Measurements from ENCODE around the gene CPED1.
A peak's percentile ranks its signal among the peaks of the same experiment; 100 is the strongest.
"Not testable (repeated sequence)": the region's sequence is repeated elsewhere in the genome, so short reads cannot be mapped to it uniquely, and the experiment has no call there.

CPED1 gene

DNA sequence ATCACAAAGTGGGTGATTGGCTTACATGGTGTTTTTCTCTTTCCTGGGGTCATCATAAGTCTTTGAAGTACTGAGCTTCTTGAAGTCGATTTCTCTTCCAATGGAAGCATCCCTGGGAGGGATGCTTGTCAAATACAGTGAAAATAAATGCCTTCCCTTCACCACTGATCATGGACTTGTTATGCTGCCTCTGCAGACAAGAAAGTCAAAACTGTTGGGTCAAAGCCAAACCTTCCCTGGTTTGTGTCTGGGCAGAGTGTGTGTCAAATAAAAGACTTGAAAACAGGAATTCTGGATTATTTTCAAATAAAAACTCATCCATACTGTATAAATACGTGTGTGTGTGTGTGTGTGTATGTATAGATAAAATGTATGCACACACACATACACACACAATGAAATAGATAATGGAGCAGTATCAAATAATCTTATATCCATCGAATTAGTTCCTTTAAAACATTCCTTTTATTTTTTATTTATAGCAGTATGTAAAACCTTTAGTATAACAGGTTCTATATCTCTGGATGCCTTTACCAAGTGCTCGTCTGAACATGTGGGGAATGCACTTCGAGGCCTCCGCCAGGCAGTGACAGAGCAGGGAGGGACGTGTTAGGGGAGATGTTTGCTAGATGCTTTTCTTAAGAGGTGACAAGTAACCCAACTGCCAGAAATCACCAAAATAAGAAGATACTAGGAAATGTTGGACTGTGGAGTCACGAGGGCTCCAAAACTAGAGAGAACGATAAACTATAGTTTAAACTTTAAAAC, 313.1 kb downstream of the CPED1 start:
- DNase-seq = no peak

DNA sequence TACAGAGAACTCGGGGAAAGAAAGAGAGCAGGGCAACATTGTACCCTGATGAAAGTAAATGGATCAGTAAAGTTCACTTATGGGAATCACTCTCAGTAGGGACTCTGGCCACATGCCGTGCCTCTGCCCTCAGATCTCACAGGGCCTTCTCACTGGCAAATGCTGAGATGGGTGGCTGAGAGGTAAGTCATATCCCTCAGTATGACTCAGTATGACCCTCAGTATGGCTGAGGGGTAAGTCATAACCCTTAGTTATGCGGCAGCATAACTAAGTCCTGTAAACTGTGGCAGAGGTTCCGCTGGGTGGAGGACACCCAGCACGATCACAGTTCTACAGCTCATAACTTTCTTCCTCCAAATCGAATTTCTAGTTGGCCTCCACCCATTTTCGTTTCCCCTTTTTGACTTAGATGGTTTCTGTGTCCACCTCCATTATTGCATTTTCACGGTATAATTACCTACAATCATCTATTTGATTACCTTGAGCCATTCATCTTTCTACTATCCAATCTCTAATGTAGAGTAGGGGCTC, 313.8 kb downstream of the CPED1 start:
- DNase-seq = no peak

DNA sequence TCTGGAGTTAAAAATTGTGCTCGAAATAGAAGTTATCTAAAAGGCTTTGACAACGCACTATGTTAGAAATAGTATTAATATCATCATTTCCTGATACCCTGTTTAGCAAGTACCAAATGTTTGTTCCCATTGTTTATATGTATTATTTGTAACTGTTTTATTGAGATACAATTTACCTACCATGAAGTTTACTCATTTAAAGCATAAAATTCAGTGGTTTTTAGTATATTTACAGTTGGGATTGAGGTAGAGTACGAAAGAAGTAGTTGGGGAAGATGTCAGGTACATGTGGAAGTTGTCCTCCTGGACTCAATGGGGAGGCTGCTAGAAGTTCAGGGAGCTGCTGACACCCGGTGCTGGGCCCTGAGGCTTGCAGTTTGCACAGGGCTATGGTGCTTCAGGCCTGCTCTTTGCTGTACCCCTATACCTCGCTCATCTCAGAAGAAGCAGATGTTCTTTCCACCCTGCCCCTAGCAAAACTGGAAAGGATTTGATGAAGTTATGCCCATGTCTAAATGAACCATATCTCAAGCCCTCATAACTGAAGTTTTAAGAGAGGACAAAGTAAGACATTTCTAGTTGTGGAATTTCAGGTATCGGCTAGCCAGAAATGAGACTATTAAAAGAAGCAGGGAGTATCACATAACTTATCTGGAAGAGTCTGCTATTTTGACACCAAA, 315.1 kb downstream of the CPED1 start:
- no peak for DNase-seq

DNA sequence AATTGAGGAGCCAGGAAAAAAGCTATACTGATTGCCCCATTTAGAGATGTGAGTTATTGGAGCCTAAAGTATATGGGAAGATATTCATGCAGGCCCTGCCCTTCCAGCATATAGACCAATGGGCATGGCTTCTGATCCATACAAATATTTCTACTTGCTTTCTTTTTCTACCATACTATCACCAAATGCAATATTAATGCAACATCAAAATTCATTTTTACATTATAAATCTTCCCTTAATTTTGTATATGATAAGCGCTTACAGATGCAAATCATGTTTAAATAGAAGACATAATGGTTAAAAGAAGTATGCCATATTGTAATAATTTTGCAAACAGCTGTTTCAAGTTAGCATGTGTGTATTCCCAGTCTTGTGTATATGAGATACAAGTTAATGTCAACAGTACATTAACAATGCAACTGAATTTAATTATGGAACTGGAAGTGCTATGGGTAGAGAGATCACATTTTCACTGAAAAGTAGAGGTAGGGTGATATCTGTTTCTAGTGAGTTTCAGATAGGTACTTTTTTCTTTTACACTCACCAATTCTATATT, 315.7 kb downstream of the CPED1 start:
- DNase-seq = no peak

DNA sequence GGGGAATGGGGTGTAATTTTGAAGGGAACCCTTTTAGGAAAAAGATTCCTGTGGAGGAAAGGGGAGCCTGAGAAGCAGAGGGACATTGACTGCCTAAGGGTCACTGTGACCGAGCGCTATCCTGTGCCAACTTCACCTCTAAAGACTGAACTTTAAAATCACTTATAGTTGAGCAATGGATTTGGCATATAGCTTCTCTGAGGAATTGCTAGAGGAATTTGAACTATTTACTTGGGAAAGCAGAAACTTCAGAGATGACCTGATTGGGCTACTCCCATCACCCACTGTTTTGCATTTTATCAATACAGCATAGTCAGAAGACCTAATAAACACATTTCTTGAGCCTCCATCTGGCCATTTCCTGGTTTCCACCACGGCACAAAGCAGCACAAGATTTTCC, 316.6 kb downstream of the CPED1 start:
- DNase-seq = no peak

DNA sequence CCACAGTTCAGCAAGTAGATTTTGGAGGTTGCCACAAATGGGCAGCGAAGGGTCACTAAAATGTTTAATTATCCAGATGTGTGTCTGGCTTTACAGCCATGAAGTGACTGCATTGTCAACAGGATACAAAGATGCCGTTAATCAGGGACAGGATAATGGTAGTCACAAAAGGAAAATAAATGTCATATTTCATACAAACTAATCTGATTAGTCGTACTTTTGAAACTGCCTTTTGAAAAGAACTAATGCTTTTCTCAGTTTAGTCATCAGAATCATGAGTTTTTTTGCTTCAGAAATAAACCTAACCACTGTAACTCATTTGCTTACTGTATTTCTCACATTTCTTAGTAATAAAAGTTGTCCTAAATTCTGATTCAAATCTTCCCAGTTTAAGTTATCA, 318.1 kb downstream of the CPED1 start:
- no peak for DNase-seq

DNA sequence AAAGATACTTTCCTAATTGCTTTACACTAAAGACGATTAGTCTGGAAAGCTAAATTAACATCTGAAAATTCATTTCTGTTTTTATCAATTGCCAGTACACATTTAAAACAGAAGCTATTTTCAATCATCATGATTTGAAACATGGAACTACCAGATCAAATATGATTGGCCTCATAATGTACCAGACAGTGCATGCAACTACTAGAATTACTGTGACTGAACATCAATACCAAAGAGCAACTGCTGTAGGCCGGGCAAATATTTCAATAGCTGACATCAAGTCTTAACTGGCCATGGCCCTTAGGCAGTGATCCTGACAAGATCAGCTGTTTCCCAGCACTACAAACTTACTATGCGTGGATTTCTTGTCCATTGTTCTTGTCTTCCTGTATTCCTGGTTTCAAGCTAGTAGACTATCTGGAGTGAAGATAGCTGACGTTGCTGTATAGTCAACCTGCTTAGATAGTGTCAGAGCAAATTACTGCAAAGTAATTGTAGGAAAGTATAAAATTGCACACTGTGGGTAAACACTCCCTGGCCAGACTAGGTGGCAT, 318.6 kb downstream of the CPED1 start:
- no peak for DNase-seq

DNA sequence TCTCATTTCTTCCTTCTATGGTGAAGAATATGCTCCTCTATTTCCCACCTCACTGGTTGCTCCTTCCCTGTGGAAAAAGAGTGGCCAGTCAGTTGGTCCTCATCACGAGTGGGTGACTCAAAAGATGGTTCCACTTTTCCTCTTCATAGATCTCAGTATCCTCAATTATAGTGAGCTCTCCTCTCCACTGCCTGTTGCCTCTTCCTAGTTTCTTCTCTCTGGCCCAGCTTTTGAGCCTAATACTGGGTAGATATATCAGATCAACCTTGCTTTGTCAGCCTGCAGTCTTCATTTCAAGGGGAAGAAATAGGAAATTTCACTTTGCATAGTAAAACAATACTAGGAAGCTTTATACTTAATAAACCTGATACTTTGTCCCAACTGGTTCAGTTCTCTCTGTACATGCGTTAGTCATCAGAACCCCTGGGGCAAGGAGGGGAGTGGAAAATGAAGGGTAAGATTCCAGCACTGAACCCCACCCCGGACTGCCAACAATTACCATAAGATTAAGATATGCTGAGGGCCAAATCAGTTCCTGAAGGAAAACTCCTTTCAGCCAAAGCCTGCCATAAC, 324.8 kb downstream of the CPED1 start:
- no peak for DNase-seq

DNA sequence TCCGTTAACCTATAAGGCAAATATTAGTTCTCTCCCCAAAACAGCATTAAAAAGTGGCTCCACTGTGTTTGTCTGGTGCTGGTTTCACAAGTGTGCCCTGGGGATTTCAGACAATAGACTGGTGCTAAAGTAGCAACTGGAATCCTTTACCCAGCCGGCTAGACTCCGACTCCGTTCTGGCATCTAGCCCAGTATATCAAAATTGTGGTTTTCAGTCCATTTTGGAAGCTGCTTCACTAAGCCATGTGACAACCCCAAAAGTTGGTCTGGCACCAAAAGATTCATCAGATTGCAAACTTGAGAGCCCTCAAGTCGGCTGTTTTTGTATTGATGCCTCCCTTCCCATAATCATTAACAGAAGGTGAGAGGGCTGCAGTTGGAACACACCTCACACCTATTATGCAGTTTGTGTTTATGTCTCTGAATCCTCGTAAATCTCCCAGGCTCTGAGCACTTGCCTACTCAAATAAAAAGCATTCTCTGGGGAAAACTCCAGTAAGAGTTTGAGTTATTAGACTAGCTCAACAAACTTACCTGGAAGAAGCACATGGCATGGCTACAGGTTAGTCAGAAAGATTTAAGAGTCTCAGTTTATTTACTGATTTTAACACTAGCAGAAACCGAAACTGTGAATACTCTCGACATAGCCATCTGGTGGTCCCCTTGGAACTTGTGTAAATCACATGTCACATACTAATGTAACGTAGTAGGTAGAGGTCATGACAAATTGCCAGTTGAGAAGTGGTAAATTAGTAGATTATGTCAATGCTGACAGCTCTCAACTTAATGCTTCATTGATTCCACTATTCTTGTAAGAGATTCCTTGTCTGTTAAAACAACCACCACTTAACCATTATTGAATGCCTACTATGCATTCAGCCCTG, 325.5 kb downstream of the CPED1 start:
- peak; percentile 92 for DNase-seq

DNA sequence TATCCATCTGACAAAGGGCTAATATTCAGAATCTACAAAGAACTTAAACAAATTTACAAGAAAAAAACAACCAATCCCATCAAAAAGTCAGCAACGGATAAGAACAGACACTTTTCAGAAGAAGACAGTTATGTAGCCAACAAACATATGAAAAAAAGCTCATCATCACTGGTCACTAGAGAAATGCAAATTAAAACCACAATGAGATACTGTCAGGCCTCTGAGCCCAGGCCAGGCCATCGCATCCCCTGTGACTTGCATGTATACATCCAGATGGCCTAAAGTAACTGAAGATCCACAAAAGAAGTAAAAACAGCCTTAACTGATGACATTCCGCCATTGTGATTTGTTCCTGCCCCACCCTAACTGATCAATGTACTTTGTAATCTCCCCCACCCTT, 326.7 kb downstream of the CPED1 start:
- not testable (repeated sequence) for DNase-seq

DNA sequence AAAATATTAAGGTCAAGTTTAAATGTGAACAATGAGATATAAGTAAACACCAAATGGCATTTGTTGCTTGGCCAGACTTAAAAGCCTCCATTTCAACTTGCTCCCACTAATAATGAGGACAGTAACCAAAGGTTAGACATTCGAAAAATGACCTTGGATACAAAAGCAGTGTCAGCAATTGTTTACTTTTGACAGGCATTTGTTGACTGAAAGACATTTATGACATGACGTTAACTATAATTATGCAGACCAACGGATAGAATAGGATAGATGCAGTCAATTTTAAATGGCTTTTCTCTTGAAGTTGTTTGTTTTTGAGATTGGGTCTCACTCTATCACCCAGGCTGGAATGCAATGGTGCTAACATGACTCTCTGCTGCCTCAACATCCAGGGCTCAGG, 333.9 kb downstream of the CPED1 start:
- DNase-seq = no peak

DNA sequence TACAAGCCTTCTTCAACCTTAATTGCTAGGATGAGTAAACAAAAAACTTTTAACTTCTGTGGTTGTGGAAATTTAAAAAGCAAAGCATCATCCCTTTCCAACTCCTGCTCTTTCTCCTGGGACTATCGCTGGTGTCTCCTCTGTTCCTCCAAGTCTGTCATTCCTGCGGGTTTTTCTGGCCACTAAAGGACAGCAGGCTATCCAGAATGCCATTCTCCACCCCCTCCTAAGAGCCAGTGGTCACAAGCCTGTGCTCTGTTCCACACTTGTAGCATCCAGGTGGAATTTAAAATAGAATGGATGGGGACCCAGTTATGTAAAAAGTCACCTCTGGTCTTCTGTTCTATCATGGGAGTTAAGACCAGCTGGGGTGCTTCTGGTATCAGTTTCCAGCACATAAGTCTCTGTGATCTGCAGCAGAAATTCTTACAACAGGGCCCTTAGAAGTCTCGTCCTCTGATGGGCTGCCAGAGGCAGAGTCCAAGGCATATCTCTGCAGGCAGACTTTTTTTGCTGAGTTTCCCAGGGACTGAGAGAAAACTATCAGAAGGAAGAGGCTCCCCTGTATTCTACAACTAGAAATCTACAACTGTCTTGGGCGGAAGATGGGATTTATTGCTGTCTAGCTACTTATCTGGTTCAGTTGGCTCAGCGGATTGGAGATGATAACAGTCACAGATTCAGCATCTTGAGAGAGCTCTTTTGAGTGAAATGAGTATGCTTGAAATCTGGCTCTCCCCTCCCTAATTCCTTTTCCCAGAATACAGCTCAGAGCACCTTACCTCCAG, 335.2 kb downstream of the CPED1 start:
- DNase-seq = no peak

DNA sequence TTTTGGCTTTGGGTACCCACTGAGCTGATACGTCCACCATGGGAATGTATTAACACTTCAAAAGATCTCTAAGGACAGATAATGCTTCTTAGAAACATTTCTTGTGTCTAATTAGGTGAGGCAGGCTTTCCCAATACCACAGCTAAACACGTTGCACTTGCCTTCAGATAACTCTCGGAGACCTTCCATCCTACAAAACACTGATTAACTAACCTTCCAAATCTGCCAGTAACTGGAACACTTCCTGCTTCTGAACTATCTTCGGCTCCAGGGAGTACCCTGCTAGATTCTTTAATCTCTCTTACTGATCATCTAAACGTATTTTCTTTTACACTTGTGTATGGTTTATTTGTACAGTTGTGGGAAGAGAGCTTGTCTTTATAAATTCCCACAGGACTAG, 339.2 kb downstream of the CPED1 start:
- no peak for DNase-seq

DNA sequence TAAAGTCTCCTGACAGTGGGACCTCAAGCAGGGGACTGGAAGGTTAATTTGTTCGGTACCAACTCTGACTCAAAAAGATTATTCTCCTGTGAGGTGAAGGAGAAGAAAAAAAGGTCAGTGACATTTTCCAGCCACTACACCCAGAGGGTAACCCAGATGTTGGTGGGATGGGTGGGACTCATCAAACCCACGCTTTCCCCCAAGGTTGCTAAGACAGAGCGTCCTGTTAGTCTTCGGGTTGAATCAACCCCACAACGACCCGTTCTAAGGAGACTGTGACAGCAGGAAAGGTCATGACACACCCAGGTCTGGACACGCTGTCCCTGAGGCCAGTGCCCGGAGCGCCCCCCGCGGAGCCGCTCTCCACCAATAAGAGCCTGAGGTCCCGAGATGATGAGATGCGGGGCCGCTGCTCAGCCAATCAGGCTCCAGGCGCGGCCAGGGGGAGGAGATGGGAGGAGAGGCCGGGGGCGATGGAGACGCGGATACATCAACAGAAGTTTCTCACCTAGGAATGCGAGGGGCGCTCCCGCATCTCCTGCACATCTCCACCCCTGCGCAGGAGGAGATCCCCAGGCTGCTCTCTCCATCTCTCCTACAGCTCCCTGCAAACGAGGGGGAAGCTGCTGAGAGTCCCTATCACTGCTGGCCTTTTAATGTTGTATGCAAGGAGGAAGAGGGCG, 340.1 kb downstream of the CPED1 start, which contains the start of gene WNT16:
WNT16 (plus strand) TSS at position 493 of the 683 bp plus-strand sequence. CDS start 293 bp downstream, outside the sequence.
- no peak for DNase-seq

DNA sequence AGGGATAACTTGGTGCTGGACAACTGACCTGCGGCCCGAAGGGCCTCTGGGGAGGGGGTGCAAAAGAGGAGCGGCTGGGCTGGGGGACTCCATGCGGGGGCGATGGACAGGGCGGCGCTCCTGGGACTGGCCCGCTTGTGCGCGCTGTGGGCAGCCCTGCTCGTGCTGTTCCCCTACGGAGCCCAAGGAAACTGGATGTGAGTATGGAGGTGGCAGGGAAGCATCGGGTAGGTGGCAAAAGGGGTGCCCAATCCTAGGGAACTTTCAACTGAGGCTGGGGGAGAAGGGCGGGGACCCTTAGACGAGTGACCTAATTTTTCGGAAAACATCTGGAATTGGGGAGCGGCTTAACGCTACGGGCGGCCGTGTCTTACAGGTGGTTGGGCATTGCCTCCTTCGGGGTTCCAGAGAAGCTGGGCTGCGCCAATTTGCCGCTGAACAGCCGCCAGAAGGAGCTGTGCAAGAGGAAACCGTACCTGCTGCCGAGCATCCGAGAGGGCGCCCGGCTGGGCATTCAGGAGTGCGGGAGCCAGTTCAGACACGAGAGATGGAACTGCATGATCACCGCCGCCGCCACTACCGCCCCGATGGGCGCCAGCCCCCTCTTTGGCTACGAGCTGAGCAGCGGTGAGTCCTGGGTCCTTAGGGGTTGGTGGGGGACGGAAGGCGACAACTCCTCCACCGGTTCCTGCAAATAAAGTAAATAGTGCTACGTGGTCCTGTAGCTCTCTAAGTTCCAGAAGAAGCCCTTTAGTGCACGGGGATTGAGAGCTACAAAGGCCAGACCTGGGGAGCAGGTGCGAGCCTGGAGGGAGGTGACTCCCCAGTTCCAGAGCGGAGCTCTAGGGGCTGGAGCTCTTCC, 340.9 kb downstream of the CPED1 start:
- DNase-seq = peak; percentile 27

DNA sequence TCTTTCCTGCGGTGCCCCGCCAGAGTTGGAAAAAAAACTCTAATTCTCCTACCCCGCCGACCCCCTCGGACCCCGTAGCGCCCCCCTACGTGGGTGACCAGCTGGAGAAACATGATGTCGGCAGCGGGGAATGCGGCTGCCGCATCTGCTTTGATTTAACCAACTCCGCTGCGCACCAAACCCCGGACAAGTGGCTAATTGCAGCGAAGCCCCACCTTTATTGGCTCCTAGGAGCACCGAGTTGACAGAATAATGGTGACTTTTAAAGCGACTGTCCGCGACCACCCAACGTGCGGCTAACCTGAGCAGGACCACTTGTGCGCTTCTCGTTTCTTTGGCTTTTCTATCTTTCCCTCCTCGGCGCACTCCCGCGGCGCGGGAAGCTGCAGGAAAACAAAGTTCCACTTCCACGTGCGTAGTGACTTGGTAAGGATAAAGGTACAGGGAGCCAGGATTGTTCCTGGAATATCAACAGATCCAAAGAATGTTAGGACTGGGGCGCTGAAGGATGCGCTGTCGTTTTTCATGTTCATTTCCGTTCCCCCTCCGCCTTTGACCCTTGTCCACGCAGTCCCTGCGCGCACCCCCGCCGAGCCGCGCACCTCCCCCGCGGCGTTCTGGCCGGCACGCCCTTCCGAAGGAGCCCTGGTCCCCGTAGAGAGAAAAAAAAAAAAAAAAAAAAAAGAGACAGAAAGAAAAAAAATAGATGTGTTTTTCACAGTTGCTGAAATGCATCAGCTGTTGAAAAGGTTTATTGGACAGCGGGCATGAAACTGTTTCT, 341.7 kb downstream of the CPED1 start:
- DNase-seq = no peak

DNA sequence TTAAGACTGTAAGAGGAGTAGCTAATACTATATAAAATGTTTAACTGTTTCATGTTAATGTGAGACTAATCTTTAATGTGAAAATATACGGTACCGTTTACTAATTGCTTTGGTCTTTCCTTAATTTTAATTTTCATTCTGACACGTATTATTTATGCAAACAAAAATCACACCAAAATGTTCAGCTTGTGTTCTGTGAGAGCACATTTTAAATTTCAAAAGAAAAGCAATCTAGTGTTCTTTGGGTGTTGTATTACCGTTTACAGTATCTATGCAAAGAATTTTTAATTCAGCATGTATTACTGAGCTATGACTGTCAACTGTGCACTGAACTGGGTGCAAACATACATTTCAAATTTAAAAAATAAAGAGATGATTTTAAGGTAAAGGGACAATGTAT, 342.5 kb downstream of the CPED1 start:
- no peak for DNase-seq

DNA sequence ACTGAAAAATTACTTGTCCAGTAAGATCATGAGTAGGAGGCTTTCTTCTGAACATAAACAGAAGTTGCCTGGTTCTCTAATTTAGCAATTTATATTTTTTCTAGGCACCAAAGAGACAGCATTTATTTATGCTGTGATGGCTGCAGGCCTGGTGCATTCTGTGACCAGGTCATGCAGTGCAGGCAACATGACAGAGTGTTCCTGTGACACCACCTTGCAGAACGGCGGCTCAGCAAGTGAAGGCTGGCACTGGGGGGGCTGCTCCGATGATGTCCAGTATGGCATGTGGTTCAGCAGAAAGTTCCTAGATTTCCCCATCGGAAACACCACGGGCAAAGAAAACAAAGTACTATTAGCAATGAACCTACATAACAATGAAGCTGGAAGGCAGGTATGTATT, 343.1 kb downstream of the CPED1 start:
- no peak for DNase-seq

DNA sequence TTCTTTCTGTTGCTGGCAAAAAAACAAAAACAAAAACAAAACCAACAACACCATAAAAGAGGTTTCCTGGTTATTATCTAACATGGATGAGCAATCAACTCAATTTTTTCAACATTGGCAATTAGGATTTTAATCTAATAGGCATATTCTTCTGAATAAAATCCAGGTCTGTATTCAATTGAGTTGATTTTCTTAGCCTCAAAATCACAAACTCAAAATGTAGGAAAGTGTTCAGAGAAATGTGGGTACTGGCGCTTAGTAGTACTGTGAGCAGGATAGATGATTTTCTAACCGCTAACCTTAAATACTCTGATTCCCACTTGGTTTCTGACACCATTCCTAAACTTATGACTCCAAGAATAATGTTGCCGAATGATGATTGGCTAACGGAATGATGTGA, 345.9 kb downstream of the CPED1 start:
- no peak for DNase-seq

Data from NCI-H524 treated with DMSO at 0.1 percent for 48 hours (cell line).